ENCODE measurements around the gene MAL. TPM values are rescaled to one million over a fixed set of nuclear protein-coding genes. Genes with fewer than 3 reads are reported as not detected.

MAL gene
- total RNA-seq, 3 donors from 2014 or later (not counting 1 experiment from before 2014, with no cell fraction given) = 0.54 to 3.3 (median 1.8) TPM

DNA sequence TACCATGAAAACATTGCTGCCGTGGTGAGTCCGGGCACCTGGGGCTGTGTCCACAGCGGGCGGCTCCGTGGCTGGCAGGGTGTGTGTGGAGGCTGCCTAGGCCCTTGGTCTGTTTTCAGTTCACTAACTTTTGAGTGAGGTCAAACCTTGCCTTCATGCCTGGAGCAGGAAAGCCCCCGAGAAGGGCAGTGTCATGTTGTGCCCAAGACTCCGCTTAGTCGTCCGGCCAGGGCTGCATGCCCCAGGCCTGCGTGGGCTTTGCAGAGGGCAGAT, 24.1 kb downstream of the MAL start:
- Mint-ChIP-seq H3K36me3 (no peaks in the 10 kb centered on the region), H3K4me1 (no peaks in the 10 kb centered on the region), H3K4me3 (no peak overlapping the region), H3K9me3 (no peaks in the 10 kb centered on the region), H3K27ac (no peak overlapping the region), H3K27me3 (ENCODE audit: low read depth in 2 of 2) (peaks cover 5 to 13% of the 10 kb centered on the region in 2 donors)
- 93% methylated on average over 10 of the region's 10 CpGs for WGBS (ENCODE audit: insufficient coverage)
- Histone ChIP-seq H3K27ac (ENCODE audit: low read length) (no peak overlapping the region), H3K36me3 (ENCODE audit: control insufficient read depth, insufficient read depth, low read length) (no peaks in the 10 kb centered on the region), H3K4me3 (ENCODE audit: low read length) (no peak overlapping the region), H3K4me1 (ENCODE audit: control insufficient read depth, insufficient read depth, low read length) (no peaks in the 10 kb centered on the region), H3K9me3 (ENCODE audit: control insufficient read depth, insufficient read depth, low read length) (no peaks in the 10 kb centered on the region), H3K27me3 (ENCODE audit: control insufficient read depth, insufficient read depth, low read length) (no peaks in the 10 kb centered on the region)
- TF ChIP-seq CTCF (IDR thresholded peaks at IDR 0.05) = no peak
- intact Hi-C loops (cut with micrococcal nuclease) = no loop called here
- no peak for ATAC-seq
- DNase-seq = no peak

GRCh38 chr2:95049961-95050360, 24.5 kb downstream of the MAL start:
- H3K4me1 ChIP-seq (ENCODE audit: control insufficient read depth, insufficient read depth, low read length) = no peaks in the 10 kb centered on the region
- DNase-seq (no peak), ATAC-seq (no peak)
- H3K4me1 Mint-ChIP-seq = no peaks in the 10 kb centered on the region
- no peaks in the 10 kb centered on the region for H3K27me3 ChIP-seq (ENCODE audit: control insufficient read depth, insufficient read depth, low read length)
- H3K9me3 Mint-ChIP-seq = no peaks in the 10 kb centered on the region
- no peak overlapping the region for H3K27ac ChIP-seq (ENCODE audit: low read length)
- intact Hi-C loops (cut with micrococcal nuclease) = no loop called here
- H3K4me3 ChIP-seq (ENCODE audit: low read length) = no peak overlapping the region
- no peaks in the 10 kb centered on the region for H3K36me3 Mint-ChIP-seq
- H3K4me3 Mint-ChIP-seq = no peak overlapping the region
- no peaks in the 10 kb centered on the region for H3K9me3 ChIP-seq (ENCODE audit: control insufficient read depth, insufficient read depth, low read length)
- TF ChIP-seq CTCF (IDR thresholded peaks at IDR 0.05) = no peak
- H3K27me3 Mint-ChIP-seq (ENCODE audit: low read depth in 2 of 2) = peaks cover 5 to 13% of the 10 kb centered on the region in 2 donors
- no peak overlapping the region for H3K27ac Mint-ChIP-seq
- WGBS (ENCODE audit: insufficient coverage) = 98% methylated on average over 6 of the region's 6 CpGs
- no peaks in the 10 kb centered on the region for H3K36me3 ChIP-seq (ENCODE audit: control insufficient read depth, insufficient read depth, low read length)

DNA sequence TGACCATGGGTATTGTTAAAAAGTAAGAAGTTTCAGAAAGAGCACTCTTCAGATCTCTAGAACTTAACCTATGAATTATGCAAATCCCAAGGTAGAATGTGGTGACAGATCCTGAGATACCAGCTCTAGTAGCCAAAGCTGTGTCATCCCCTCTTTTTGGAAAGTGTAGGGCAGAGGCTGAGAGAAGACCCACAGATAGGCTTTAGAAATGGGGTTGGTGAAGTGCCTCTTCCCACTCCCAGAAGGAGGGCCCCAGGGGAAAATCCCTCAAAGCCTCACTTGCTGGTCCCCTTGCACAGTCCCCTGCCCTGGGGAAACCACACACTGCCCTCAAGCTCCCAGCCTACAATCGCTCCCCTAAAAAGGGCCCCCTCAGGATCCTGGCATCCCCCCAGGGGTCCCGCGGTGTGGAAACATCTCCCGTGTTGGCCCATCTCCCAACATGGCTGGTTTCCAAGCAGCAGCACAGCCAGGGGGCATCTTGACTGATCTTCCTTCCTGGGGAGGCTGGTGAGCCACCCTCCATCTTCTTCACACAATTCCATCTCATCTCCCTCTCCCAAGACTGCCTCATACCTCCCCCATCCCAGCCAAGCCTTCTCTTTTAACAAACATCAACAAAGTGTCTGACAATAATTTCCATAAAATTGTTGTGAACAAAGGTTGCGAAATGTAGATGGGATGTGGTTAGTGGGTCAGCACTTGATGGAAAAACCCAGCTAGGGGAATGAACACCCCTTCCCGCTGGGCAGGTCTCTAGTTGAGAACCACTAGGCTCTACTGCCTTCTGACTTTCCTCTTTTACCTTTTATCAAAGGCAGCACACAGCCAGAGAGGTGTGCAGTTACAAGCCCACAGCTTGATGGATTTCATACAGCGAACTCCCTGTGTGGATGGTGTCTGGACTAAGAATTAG, 25.1 kb downstream of the MAL start:
- Histone ChIP-seq H3K36me3 (ENCODE audit: control insufficient read depth, insufficient read depth, low read length) (no peaks in the 10 kb centered on the region), H3K27me3 (ENCODE audit: control insufficient read depth, insufficient read depth, low read length) (no peaks in the 10 kb centered on the region), H3K27ac (ENCODE audit: low read length) (no peak overlapping the region), H3K9me3 (ENCODE audit: control insufficient read depth, insufficient read depth, low read length) (no peaks in the 10 kb centered on the region), H3K4me3 (ENCODE audit: low read length) (no peak overlapping the region), H3K4me1 (ENCODE audit: control insufficient read depth, insufficient read depth, low read length) (no peaks in the 10 kb centered on the region)
- intact Hi-C loops (cut with micrococcal nuclease) = no loop called here
- H3K4me3 Mint-ChIP-seq = no peak overlapping the region
- WGBS (ENCODE audit: insufficient coverage) = 51% methylated on average over 7 of the region's 7 CpGs
- DNase-seq (no peak), ATAC-seq (no peak)
- peaks cover 5 to 12% of the 10 kb centered on the region in 2 donors for H3K27me3 Mint-ChIP-seq (ENCODE audit: low read depth in 2 of 2)
- no peaks in the 10 kb centered on the region for H3K4me1 Mint-ChIP-seq
- H3K9me3 Mint-ChIP-seq = no peaks in the 10 kb centered on the region
- no peak for TF ChIP-seq CTCF (IDR thresholded peaks at IDR 0.05)
- no peak overlapping the region for H3K27ac Mint-ChIP-seq
- no peaks in the 10 kb centered on the region for H3K36me3 Mint-ChIP-seq

DNA sequence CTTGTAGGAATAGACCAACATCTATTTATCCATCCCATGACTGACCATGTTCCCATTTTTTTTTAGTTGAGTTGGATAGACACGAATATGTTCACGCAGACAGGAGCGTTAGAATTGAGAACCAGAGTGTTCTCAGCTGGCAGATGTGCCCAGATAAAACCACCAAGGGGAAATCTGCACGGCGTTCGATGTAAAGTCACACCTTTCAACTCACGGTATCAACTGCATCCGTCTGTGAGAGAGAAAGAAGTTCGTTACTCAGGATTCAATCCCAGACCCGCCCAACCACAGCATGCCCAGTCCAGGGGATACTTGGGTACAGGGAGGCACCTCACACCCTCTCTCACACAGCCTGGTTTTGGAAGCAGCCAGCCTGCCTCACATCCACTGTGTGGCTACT, 26.1 kb downstream of the MAL start:
- Histone ChIP-seq H3K36me3 (ENCODE audit: control insufficient read depth, insufficient read depth, low read length) (no peaks in the 10 kb centered on the region), H3K4me1 (ENCODE audit: control insufficient read depth, insufficient read depth, low read length) (no peaks in the 10 kb centered on the region), H3K4me3 (ENCODE audit: low read length) (no peak overlapping the region), H3K27me3 (ENCODE audit: control insufficient read depth, insufficient read depth, low read length) (no peaks in the 10 kb centered on the region), H3K27ac (ENCODE audit: low read length) (no peak overlapping the region), H3K9me3 (ENCODE audit: control insufficient read depth, insufficient read depth, low read length) (no peaks in the 10 kb centered on the region)
- TF ChIP-seq CTCF (IDR thresholded peaks at IDR 0.05) = no peak
- H3K4me1 Mint-ChIP-seq = no peaks in the 10 kb centered on the region
- no peak overlapping the region for H3K4me3 Mint-ChIP-seq
- H3K27ac Mint-ChIP-seq = no peak overlapping the region
- 72% methylated on average over 10 of the region's 10 CpGs for WGBS (ENCODE audit: insufficient coverage)
- ATAC-seq (no peak), DNase-seq (no peak)
- no peaks in the 10 kb centered on the region for H3K36me3 Mint-ChIP-seq
- intact Hi-C loops (cut with micrococcal nuclease) = no loop called here
- peaks cover 5 to 9% of the 10 kb centered on the region in 2 donors for H3K27me3 Mint-ChIP-seq (ENCODE audit: low read depth in 2 of 2)
- no peaks in the 10 kb centered on the region for H3K9me3 Mint-ChIP-seq

All from natural killer cell (primary cell).